Measurements from ENCODE around the gene CCDC91. TPM values are rescaled to one million over a fixed set of nuclear protein-coding genes. Genes with fewer than 3 reads are reported as not detected.
"Not testable (repeated sequence)": the region's sequence is repeated elsewhere in the genome, so short reads cannot be mapped to it uniquely, and the experiment has no call there.

The CCDC91 gene
- total and polyA plus RNA-seq, 2 experiments from 2014 or later, result 13.9 to 25.5 TPM

GRCh38 chr12:28460420-28461130 lies 270.3 kb downstream of the CCDC91 start:
- no peaks in the 10 kb centered on the region for H3K27me3 ChIP-seq
- no peak overlapping the region for H3K27ac ChIP-seq
- no peak for DNase-seq (ENCODE audit: low read depth in 1 of 2, low spot score in 1 of 2)
- no peaks in the 10 kb centered on the region for H3K4me1 ChIP-seq (ENCODE audit: low read depth)
- H3K36me3 ChIP-seq, result no peaks in the 10 kb centered on the region
- no peaks in the 10 kb centered on the region for H3K9me3 ChIP-seq (ENCODE audit: low read depth)
- no peak overlapping the region for H3K4me3 ChIP-seq
- TF ChIP-seq CTCF (IDR thresholded peaks at IDR 0.05; ENCODE audit: low read depth, low read length), result no peak

GRCh38 chr12:28463396-28463795 lies 273.1 kb downstream of the CCDC91 start:
- Histone ChIP-seq H3K4me3 (no peak overlapping the region), H3K27ac (no peak overlapping the region), H3K4me1 (ENCODE audit: low read depth) (no peaks in the 10 kb centered on the region), H3K36me3 (no peaks in the 10 kb centered on the region), H3K27me3 (no peaks in the 10 kb centered on the region), H3K9me3 (ENCODE audit: low read depth) (no peaks in the 10 kb centered on the region)
- no peak for TF ChIP-seq CTCF (IDR thresholded peaks at IDR 0.05; ENCODE audit: low read depth, low read length)
- no peak for DNase-seq (ENCODE audit: low read depth in 1 of 2, low spot score in 1 of 2)

GRCh38 chr12:28471762-28472161 lies 281.5 kb downstream of the CCDC91 start:
- H3K4me1 ChIP-seq (ENCODE audit: low read depth); H3K9me3 ChIP-seq (ENCODE audit: low read depth); H3K4me3 ChIP-seq; H3K27ac ChIP-seq; H3K27me3 ChIP-seq; H3K36me3 ChIP-seq; DNase-seq (ENCODE audit: low read depth in 1 of 2, low spot score in 1 of 2): not testable (repeated sequence)

- H3K9me3 ChIP-seq (ENCODE audit: low read depth); H3K36me3 ChIP-seq; H3K27ac ChIP-seq; H3K4me1 ChIP-seq (ENCODE audit: low read depth); DNase-seq (ENCODE audit: low read depth in 1 of 2, low spot score in 1 of 2); H3K4me3 ChIP-seq; H3K27me3 ChIP-seq: not testable (repeated sequence)
Observed at GRCh38 chr12:28476206-28476605, 285.9 kb downstream of the CCDC91 start.

GRCh38 chr12:28479097-28479496 lies 288.8 kb downstream of the CCDC91 start:
- not testable (repeated sequence) for DNase-seq (ENCODE audit: low read depth in 1 of 2, low spot score in 1 of 2); H3K27me3 ChIP-seq; H3K4me3 ChIP-seq; H3K4me1 ChIP-seq (ENCODE audit: low read depth); H3K27ac ChIP-seq; H3K36me3 ChIP-seq; H3K9me3 ChIP-seq (ENCODE audit: low read depth)

- no peak overlapping the region for H3K4me3 ChIP-seq
- no peaks in the 10 kb centered on the region for H3K4me1 ChIP-seq (ENCODE audit: low read depth)
- TF ChIP-seq CTCF (IDR thresholded peaks at IDR 0.05; ENCODE audit: low read depth, low read length), result no peak
- H3K27me3 ChIP-seq, result no peaks in the 10 kb centered on the region
- H3K27ac ChIP-seq, result no peak overlapping the region
- no peaks in the 10 kb centered on the region for H3K36me3 ChIP-seq
- DNase-seq (ENCODE audit: low read depth in 1 of 2, low spot score in 1 of 2), result no peak
- H3K9me3 ChIP-seq (ENCODE audit: low read depth), result no peaks in the 10 kb centered on the region
Observed at GRCh38 chr12:28479683-28480082, 289.4 kb downstream of the CCDC91 start.

GRCh38 chr12:28484156-28484555 lies 293.9 kb downstream of the CCDC91 start:
- Histone ChIP-seq H3K27me3 (no peaks in the 10 kb centered on the region), H3K4me3 (no peak overlapping the region)
- no peak for TF ChIP-seq CTCF (IDR thresholded peaks at IDR 0.05; ENCODE audit: low read depth, low read length)

More at GRCh38 chr12:28484156-28484555, 293.9 kb downstream of the CCDC91 start:
- Histone ChIP-seq H3K9me3 (ENCODE audit: low read depth) (no peaks in the 10 kb centered on the region), H3K4me1 (ENCODE audit: low read depth) (no peaks in the 10 kb centered on the region), H3K36me3 (no peaks in the 10 kb centered on the region), H3K27ac (no peak overlapping the region)
- DNase-seq (ENCODE audit: low read depth in 1 of 2, low spot score in 1 of 2), result no peak
